Hypothalamus (tissue), 51 donors: ENCODE data around the gene METTL22.

Experiments
- DNase-seq, 51 donors: peaks; one replicate each; lab custom pipeline; 2025; lab: John Stamatoyannopoulos, UW

METTL22 gene

GRCh38 chr16:8621572-8622314 lies at the start of gene METTL22:
TSS of gene METTL22 (plus strand) at chr16:8621698. CDS start at chr16:8625666, 3,968 bp downstream.
- peak; percentile 23 to 93 (median 77) for DNase-seq

- DNase-seq = no peak
Measured at GRCh38 chr16:8572063-8572918, 49.2 kb upstream of the METTL22 start.

- DNase-seq = peak in 5 of 51 donors; percentile 2 to 26 (median 10)
Measured at GRCh38 chr16:8572919-8573724, 48.4 kb upstream of the METTL22 start.

- DNase-seq = no peak
Measured at GRCh38 chr16:8575399-8575798, 46.1 kb upstream of the METTL22 start.

GRCh38 chr16:8576141-8577004 lies 45.1 kb upstream of the METTL22 start:
- no peak for DNase-seq

- no peak for DNase-seq
Measured at GRCh38 chr16:8577678-8578304, 43.7 kb upstream of the METTL22 start.

GRCh38 chr16:8579559-8579958 lies 41.9 kb upstream of the METTL22 start:
- no peak for DNase-seq

GRCh38 chr16:8581831-8582580 lies 39.5 kb upstream of the METTL22 start:
- peak in 2 of 51 donors; percentile 10 to 11 for DNase-seq

- no peak for DNase-seq
Measured at GRCh38 chr16:8583199-8583598, 38.3 kb upstream of the METTL22 start.

GRCh38 chr16:8583732-8584131 lies 37.8 kb upstream of the METTL22 start:
- no peak for DNase-seq

- DNase-seq = no peak
Measured at GRCh38 chr16:8585041-8585440, 36.5 kb upstream of the METTL22 start.

GRCh38 chr16:8585857-8586256 lies 35.6 kb upstream of the METTL22 start:
- no peak for DNase-seq

GRCh38 chr16:8587065-8587464 lies 34.4 kb upstream of the METTL22 start:
- no peak for DNase-seq

GRCh38 chr16:8588682-8589056 lies 32.8 kb upstream of the METTL22 start:
- no peak for DNase-seq

- DNase-seq = no peak
Measured at GRCh38 chr16:8589057-8589899, 32.2 kb upstream of the METTL22 start.

- no peak for DNase-seq
Measured at GRCh38 chr16:8589900-8590688, 31.4 kb upstream of the METTL22 start, which contains the start of gene TMEM114. TSS of gene TMEM114 (minus strand) at chr16:8590511. CDS start at chr16:8589838, 673 bp downstream.

- no peak for DNase-seq
Measured at GRCh38 chr16:8590811-8591210, 30.7 kb upstream of the METTL22 start.
